HepG2 (cell line): ENCODE data around the gene ABCB9. TPM values are rescaled to one million over a fixed set of nuclear protein-coding genes. Genes with fewer than 3 reads are reported as not detected.

Source experiments
- ATAC-seq: fragments of 200-7000 bp; cut with Tn5 transposase; 3 replicates; pipeline ENCODE4 v1.9.1; 2020; ENCODE audit warnings: mild to moderate bottlenecking, moderate library complexity
- BruUV-seq: library from RNA; stranded (reverse); fragments of 400-500 nt; replicated peaks from 2 replicates; lab custom pipeline; 2021; lab: Mats Ljungman, UMichigan
- CTCF ChIA-PET: fragments of 300-600 bp; formaldehyde crosslinking; extraction: SDS; loops from one replicate; lab custom pipeline; 2021; ENCODE audit warnings: low total read pairs, inconsistent platforms, low intra/inter-chr PET ratio; lab: Yijun Ruan, JAX
- POLR2A ChIA-PET: fragments of 350-600 bp; sonication (Branson Sonifier 250); formaldehyde crosslinking; loops from one replicate; lab custom pipeline; 2020; ENCODE audit warnings: antibody characterized with exemption, inconsistent platforms; lab: Yijun Ruan, JAX
- DNase-seq: peaks from one replicate; pipeline ENCODE4 v3.0.0-alpha.2; 2015; ENCODE audit warnings: low spot score
- FAIRE-seq: peaks from 3 replicates; lab custom pipeline; 2011; peaks lifted over from hg19 to GRCh38; lab: Jason Lieb, UNC
- H2AFZ ChIP-seq: one replicate; pipeline ENCODE4 v1.6.1; 2011; ENCODE audit warnings: low read length, inconsistent platforms
- H3K27ac ChIP-seq: fragments of 300-600 bp; 3 replicates; pipeline ENCODE4 v1.8.0; 2011; ENCODE audit warnings: mixed run types, mild to moderate bottlenecking, mixed read lengths, low read length, inconsistent platforms; ENCODE audit not compliant: insufficient read depth; ENCODE audit errors: extremely low read length
- H3K27me3 ChIP-seq, 2 experiments: fragments of 200-600 bp in 1 of 2; 2 replicates in 1 of 2; 3 replicates in 1 of 2; pipeline versions ENCODE4 v1.6.0 to v1.8.0; 2011; ENCODE audit warnings: low read length in 2 of 2, mild to moderate bottlenecking in 2 of 2, moderate library complexity in 2 of 2, inconsistent platforms in 1 of 2; ENCODE audit not compliant: insufficient read depth in 2 of 2, control insufficient read depth in 1 of 2
- H3K36me3 ChIP-seq, 2 experiments: fragments of 200-600 bp in 1 of 2; replicated peaks in 1 of 2; 2 replicates in 1 of 2; 3 replicates in 1 of 2; pipeline versions ENCODE4 v1.5.1 to v1.8.0; 2011; ENCODE audit warnings: low read length in 2 of 2, inconsistent platforms in 1 of 2; ENCODE audit not compliant: insufficient read depth in 2 of 2, control insufficient read depth in 1 of 2
- H3K4me1 ChIP-seq: 2 replicates; pipeline ENCODE4 v1.5.1; 2012; ENCODE audit warnings: low read length, inconsistent platforms; ENCODE audit not compliant: insufficient read depth
- H3K4me2 ChIP-seq: 2 replicates; pipeline ENCODE4 v1.6.0; 2011; ENCODE audit warnings: low read depth, low read length, inconsistent platforms
- H3K4me3 ChIP-seq, 3 experiments: fragments of 200-600 bp in 1 of 3; sonication (generic), shearing (Covaris generic) in 1 of 3; replicated peaks in 1 of 3; 2 replicates each; pipeline ENCODE4 v1.5.1; 2011 to 2016; ENCODE audit warnings: low read length in 3 of 3, inconsistent platforms in 2 of 3, low read depth in 2 of 3, mild to moderate bottlenecking in 2 of 3, control low read depth in 1 of 3, mixed read lengths in 1 of 3; ENCODE audit not compliant: insufficient read depth in 1 of 3
- H3K79me2 ChIP-seq: one replicate; pipeline ENCODE4 v1.6.1; 2011; ENCODE audit warnings: low read length, inconsistent platforms; ENCODE audit not compliant: insufficient read depth
- H3K9ac ChIP-seq: 2 replicates; pipeline ENCODE4 v1.6.0; 2011; ENCODE audit warnings: mild to moderate bottlenecking, low read depth, low read length, inconsistent platforms; ENCODE audit not compliant: insufficient read depth
- H3K9me3 ChIP-seq: 2 replicates; pipeline ENCODE4 v1.5.1; 2012; ENCODE audit warnings: mild to moderate bottlenecking, low read length
- H4K20me1 ChIP-seq: 2 replicates; pipeline ENCODE4 v1.6.0; 2011; ENCODE audit warnings: inconsistent platforms, mild to moderate bottlenecking, low read length, moderate library complexity; ENCODE audit not compliant: insufficient read depth
- BHLHE40 ChIP-seq: IDR thresholded peaks from 2 replicates; pipeline ENCODE4 v1.6.1; 2011; ENCODE audit warnings: low read length, improper control_type of control experiment
- CTCF ChIP-seq: sonication (generic); formaldehyde crosslinking; IDR thresholded peaks from 2 replicates; pipeline ENCODE4 v1.5.0; 2020; ENCODE audit warnings: mild to moderate bottlenecking, missing genetic modification reagents, moderate library complexity
- EP300 ChIP-seq, 3 experiments: sonication (generic) in 1 of 3; formaldehyde crosslinking in 1 of 3; IDR thresholded peaks; 2 replicates each; pipeline versions ENCODE4 v1.5.1 to v1.6.1; 2011 to 2020; ENCODE audit warnings: low read depth in 2 of 3, low read length in 2 of 3, borderline replicate concordance in 1 of 3, improper control_type of control experiment in 1 of 3, mild to moderate bottlenecking in 1 of 3, missing genetic modification reagents in 1 of 3, moderate library complexity in 1 of 3
- FOXP1 ChIP-seq, 2 experiments: fragments of 450-650 bp in 1 of 2; IDR thresholded peaks; 2 replicates each; pipeline ENCODE4 v1.6.1; 2017 to 2018; ENCODE audit warnings: antibody characterized with exemption in 1 of 2
- HDAC6 ChIP-seq: fragments of 200-600 bp; sonication (generic); IDR thresholded peaks from 2 replicates; pipeline ENCODE4 v1.7.0; 2017; ENCODE audit warnings: mild to moderate bottlenecking, antibody characterized with exemption, low read length, low read depth
- HMG20B ChIP-seq: conservative IDR thresholded peaks from 2 replicates; pipeline ENCODE4 v1.6.1; 2016; ENCODE audit warnings: missing genetic modification reagents, missing compliant biosample characterization
- IKZF1 ChIP-seq: fragments of 450-650 bp; IDR thresholded peaks from 2 replicates; pipeline ENCODE4 v1.7.1; 2016
- IRX3 ChIP-seq: sonication (generic); formaldehyde crosslinking; IDR thresholded peaks from 2 replicates; pipeline ENCODE4 v1.8.1; 2023; ENCODE audit warnings: mild to moderate bottlenecking, low read depth, missing genetic modification reagents, borderline replicate concordance
- ISL2 ChIP-seq: sonication (generic); formaldehyde crosslinking; IDR thresholded peaks from 2 replicates; pipeline ENCODE4 v1.5.0; 2020; ENCODE audit warnings: missing genetic modification reagents
- KDM2A ChIP-seq: sonication (generic); formaldehyde crosslinking; IDR thresholded peaks from 2 replicates; pipeline ENCODE4 v1.4.0; 2020; ENCODE audit warnings: low read depth, missing genetic modification reagents, borderline replicate concordance
- LCORL ChIP-seq, 2 experiments: fragments of 450-650 bp in 1 of 2; sonication (generic) in 1 of 2; formaldehyde crosslinking in 1 of 2; IDR thresholded peaks; 2 replicates each; pipeline versions ENCODE4 v1.5.0 to v1.6.1; 2017 to 2020; ENCODE audit warnings: antibody characterized with exemption in 1 of 2, missing genetic modification reagents in 1 of 2
- MAX ChIP-seq: IDR thresholded peaks from 2 replicates; pipeline ENCODE4 v1.6.1; 2012; ENCODE audit warnings: inconsistent platforms
- MED8 ChIP-seq: sonication (generic); formaldehyde crosslinking; IDR thresholded peaks from 2 replicates; pipeline ENCODE4 v1.8.1; 2023; ENCODE audit warnings: mild to moderate bottlenecking, missing genetic modification reagents; ENCODE audit not compliant: insufficient replicate concordance
- SCMH1 ChIP-seq: sonication (generic); formaldehyde crosslinking; IDR thresholded peaks from 2 replicates; pipeline ENCODE4 v1.9.0; 2021; ENCODE audit warnings: missing genetic modification reagents, mild to moderate bottlenecking, borderline replicate concordance
- TBX3 ChIP-seq: fragments of 450-650 bp; IDR thresholded peaks from 2 replicates; pipeline ENCODE4 v1.6.1; 2017; ENCODE audit warnings: antibody characterized with exemption, mild to moderate bottlenecking, inconsistent platforms, borderline replicate concordance
- YEATS2 ChIP-seq: sonication (generic); formaldehyde crosslinking; IDR thresholded peaks from 2 replicates; pipeline ENCODE4 v1.4.0; 2020; ENCODE audit warnings: missing genetic modification reagents, borderline replicate concordance
- ZEB1 ChIP-seq: IDR thresholded peaks from 2 replicates; pipeline ENCODE4 v1.6.1; 2012; ENCODE audit warnings: mild to moderate bottlenecking, low read depth, inconsistent platforms; ENCODE audit not compliant: insufficient replicate concordance
- ZNF34 ChIP-seq: sonication (generic); formaldehyde crosslinking; IDR thresholded peaks from 2 replicates; pipeline ENCODE4 v1.4.0; 2020; ENCODE audit warnings: mild to moderate bottlenecking, missing genetic modification reagents, borderline replicate concordance
- ZNF589 ChIP-seq: sonication (generic); formaldehyde crosslinking; conservative IDR thresholded peaks from 2 replicates; pipeline ENCODE4 v1.8.0; 2022; ENCODE audit warnings: mild to moderate bottlenecking, moderate library complexity, missing genetic modification reagents
- ZNF615 ChIP-seq: sonication (generic); formaldehyde crosslinking; IDR thresholded peaks from 2 replicates; pipeline ENCODE4 v1.5.0; 2020; ENCODE audit warnings: mild to moderate bottlenecking, missing genetic modification reagents, borderline replicate concordance
- ZNF780A ChIP-seq: sonication (generic); formaldehyde crosslinking; IDR thresholded peaks from 2 replicates; pipeline ENCODE4 v1.8.0; 2022; ENCODE audit warnings: mild to moderate bottlenecking, missing genetic modification reagents, moderate library complexity
- WGBS: methylation state at CpG from one replicate; pipeline ENCODE4 v1.1.6; 2017; ENCODE audit warnings: low lambda C conversion rate; 5-methylcytosine and 5-hydroxymethylcytosine counted together
- in situ Hi-C: cut with HindIII; loops from 2 replicates; pipeline ENCODE4 v1.10.0; 2017; ENCODE audit warnings: low pct_unique_long_range_greater_than_20kb; ENCODE audit not compliant: extremely low pct_ligation_motif_present
- intact Hi-C: fragments of 100-400 bp; cut with micrococcal nuclease; formaldehyde crosslinking; loops from one replicate; pipeline ENCODE4 v1.10.0; 2022; ENCODE audit not compliant: unreplicated experiment
- polyA plus RNA-seq, 8 experiments: library from polyadenylated mRNA; depleted of rRNA in 3 of 8; stranded (reverse) in 7 of 8; unstranded in 1 of 8; fragments of >200 nt; fragmentation: Illumina TruSeq in 4 of 8; extraction: Trizol in 4 of 8; gene quantifications; 2 replicates each; pipeline versions ENCODE4 v1.2.1 to v1.2.3, GENCODE V29; 2011 to 2016; ENCODE audit warnings: low read depth in 4 of 8, missing spikeins in 1 of 8, mixed read lengths in 1 of 8; ENCODE audit not compliant: insufficient read depth in 1 of 8
- total RNA-seq, 5 experiments: library from RNA; depleted of rRNA; stranded (reverse); fragments of >200 nt; fragmentation: Illumina TruSeq; extraction: Trizol; gene quantifications; 2 replicates each; pipeline ENCODE4 v1.2.3, GENCODE V29; 2016; ENCODE audit warnings: low read depth in 1 of 5

Gene ABCB9
- total and polyA plus RNA-seq, 2 of the 13 experiments (the other 11 are each of a cell fraction or from before 2014, with no cell fraction given) = 5.1 to 6.0 TPM

- no peak for TF ChIP-seq HMG20B (CRISPR knock-in tag)
- TF ChIP-seq SCMH1 (CRISPR knock-in tag) = no peak
- peak; percentile 24; the same call in 1 of the 2 replicates for TF ChIP-seq CTCF
These were observed 18.9 kb downstream of the ABCB9 start (continued) for GRCh38 chr12:122947352-122947792.

GRCh38 chr12:122946690-122947341 is 19.4 kb downstream of the ABCB9 start:
- peak overlapping the region; percentile 7 for H3K27ac ChIP-seq
- no peak overlapping the region for H2AFZ ChIP-seq
- no peak overlapping the region for H3K9ac ChIP-seq
- BruUV-seq = no TSS peak
- H3K9me3 ChIP-seq = no peaks in the 10 kb centered on the region
- no peaks in the 10 kb centered on the region for H4K20me1 ChIP-seq
- FAIRE-seq = no peak
- H3K27me3 ChIP-seq = no peaks in the 10 kb centered on the region
- peaks cover 34% of the 10 kb centered on the region for H3K4me1 ChIP-seq
- WGBS = 88% methylated on average over 6 of the region's 10 CpGs
- peaks cover 0 to 1% of the 10 kb centered on the region in 2 experiments; a peak in 1 of 5 replicates for H3K36me3 ChIP-seq
- in situ Hi-C loops (loop anchor here (5.0 kb wide), 1 partner anchor 80 kb away; no protein-coding TSS in a partner anchor), intact Hi-C loops (loop anchor here (1.0 kb wide), 1 partner anchor 49 kb away; no protein-coding TSS in a partner anchor)
- no peaks in the 10 kb centered on the region for H3K79me2 ChIP-seq
- ChIA-PET POLR2A (interaction anchor here (1.0 to 2.7 kb wide), 5 partner anchors 19 to 286 kb away, joined by 3 to 21 read pairs (median 6); partner anchors contain the start of genes ABCB9, MPHOSPH9, MTRFR and OGFOD2), CTCF (no interaction called here)
- peak; percentile 85 for DNase-seq
- no peak overlapping the region for H3K4me2 ChIP-seq
- peak; percentile 75 for ATAC-seq
- H3K4me3 ChIP-seq = no peak overlapping the region
- TF ChIP-seq ISL2 (CRISPR knock-in tag) = no peak
- no peak for TF ChIP-seq ZNF780A (CRISPR knock-in tag)
- no peak for TF ChIP-seq ZNF615 (CRISPR knock-in tag)
- TF ChIP-seq MED8 (CRISPR knock-in tag) = no peak
- no peak for TF ChIP-seq IKZF1
- 0 out of 2 replicates have a peak, but pooled peaks have one; percentile 25 for TF ChIP-seq YEATS2
- TF ChIP-seq MAX = 0 out of 2 replicates have a peak, but pooled peaks have one; percentile 28
- TF ChIP-seq IRX3 = no peak
- TF ChIP-seq EP300 (IDR thresholded peaks at IDR 0.05; ENCODE audit: low read depth in 2 of 2, low read length in 2 of 2) = no peak; a peak in 1 of 4 replicates
- TF ChIP-seq EP300 (CRISPR knock-in tag; IDR thresholded peaks at IDR 0.05; ENCODE audit: borderline replicate concordance) = peak; percentile 47; the same call in 1 of the 2 replicates
- no peak for TF ChIP-seq LCORL (IDR thresholded peaks at IDR 0.05)
- TF ChIP-seq LCORL (CRISPR knock-in tag; IDR thresholded peaks at IDR 0.05) = no peak
- no peak for TF ChIP-seq HDAC6
- 0 out of 2 replicates have a peak, but pooled peaks have one; percentile 8 for TF ChIP-seq TBX3
- no peak for TF ChIP-seq ZNF589 (CRISPR knock-in tag)
- TF ChIP-seq BHLHE40 = peak; percentile 59; the same call in 1 of the 2 replicates
- TF ChIP-seq ZEB1 = no peak
- TF ChIP-seq ZNF34 (CRISPR knock-in tag) = no peak
- TF ChIP-seq KDM2A (CRISPR knock-in tag) = peak; percentile 27; the same call in 1 of the 2 replicates
- no peak for TF ChIP-seq FOXP1 (IDR thresholded peaks at IDR 0.05)
- peak; percentile 27; the same call in 1 of the 2 replicates for TF ChIP-seq FOXP1 (CRISPR knock-in tag; IDR thresholded peaks at IDR 0.05)
